Measurements from ENCODE around the gene POLH. TPM values are rescaled to one million over a fixed set of nuclear protein-coding genes. Genes with fewer than 3 reads are reported as not detected.

The POLH gene
- total RNA-seq, 1 donor from 2014 or later, result 19.6 TPM

- H3K27me3 ChIP-seq (ENCODE audit: low read depth), result no peaks in the 10 kb centered on the region
- H3K4me3 ChIP-seq, result no peak overlapping the region
- intact Hi-C loops (cut with DNase I), result no loop called here
- ATAC-seq (no peak), DNase-seq (no peak)
- peaks cover 33% of the 10 kb centered on the region for H3K4me1 ChIP-seq
- H3K9me3 ChIP-seq, result no peaks in the 10 kb centered on the region
- H3K36me3 ChIP-seq, result peaks cover 72% of the 10 kb centered on the region
- TF ChIP-seq CTCF (IDR thresholded peaks at IDR 0.05), result no peak
- no peak overlapping the region for H3K27ac ChIP-seq
Measured at GRCh38 chr6:43623880-43624785, 48.1 kb downstream of the POLH start.

- no peak overlapping the region for H3K27ac ChIP-seq
- H3K36me3 ChIP-seq, result peaks cover 65% of the 10 kb centered on the region
- peaks cover 27% of the 10 kb centered on the region for H3K4me1 ChIP-seq
- H3K4me3 ChIP-seq, result no peak overlapping the region
- DNase-seq, result no peak
- H3K27me3 ChIP-seq (ENCODE audit: low read depth), result no peaks in the 10 kb centered on the region
- intact Hi-C loops (cut with DNase I), result no loop called here
- no peak for ATAC-seq
- H3K9me3 ChIP-seq, result no peaks in the 10 kb centered on the region
- no peak for TF ChIP-seq CTCF (IDR thresholded peaks at IDR 0.05)
Measured at GRCh38 chr6:43624786-43625288, 48.9 kb downstream of the POLH start.

- no peak overlapping the region for H3K27ac ChIP-seq
- H3K9me3 ChIP-seq, result no peaks in the 10 kb centered on the region
- H3K4me3 ChIP-seq, result no peak overlapping the region
- no peaks in the 10 kb centered on the region for H3K27me3 ChIP-seq (ENCODE audit: low read depth)
- H3K4me1 ChIP-seq, result peaks cover 27% of the 10 kb centered on the region
- intact Hi-C loops (cut with DNase I), result no loop called here
- no peak for TF ChIP-seq CTCF (IDR thresholded peaks at IDR 0.05)
- peaks cover 58% of the 10 kb centered on the region for H3K36me3 ChIP-seq
- no peak for DNase-seq
- ATAC-seq, result no peak
Measured at GRCh38 chr6:43625393-43625992, 49.5 kb downstream of the POLH start.

- ATAC-seq, result peak; percentile 10 to 34
- Histone ChIP-seq H3K27ac (peak overlapping the region; percentile 89), H3K36me3 (peaks cover 41% of the 10 kb centered on the region), H3K9me3 (no peaks in the 10 kb centered on the region), H3K4me3 (peak overlapping the region; percentile 76), H3K4me1 (peaks cover 32% of the 10 kb centered on the region), H3K27me3 (ENCODE audit: low read depth) (no peaks in the 10 kb centered on the region)
- DNase-seq, result peak; percentile 75
- intact Hi-C loops (cut with DNase I), result no loop called here
- TF ChIP-seq CTCF (IDR thresholded peaks at IDR 0.05), result no peak
Measured at GRCh38 chr6:43627008-43627825, 51.2 kb downstream of the POLH start.

- ATAC-seq (peak; percentile 6 to 30), DNase-seq (no peak)
- H3K4me1 ChIP-seq, result peaks cover 32% of the 10 kb centered on the region
- no peaks in the 10 kb centered on the region for H3K27me3 ChIP-seq (ENCODE audit: low read depth)
- intact Hi-C loops (cut with DNase I), result no loop called here
- H3K36me3 ChIP-seq, result peaks cover 28% of the 10 kb centered on the region
- TF ChIP-seq CTCF (IDR thresholded peaks at IDR 0.05), result no peak
- H3K9me3 ChIP-seq, result no peaks in the 10 kb centered on the region
- peak overlapping the region; percentile 89 for H3K27ac ChIP-seq
- H3K4me3 ChIP-seq, result peak overlapping the region; percentile 76
Measured at GRCh38 chr6:43628393-43629103, 52.6 kb downstream of the POLH start.
